Astrocyte of the cerebellum (primary cell): ENCODE data around the gene CDKL2.
A peak's percentile ranks its signal among the peaks of the same experiment; 100 is the strongest.
"Not testable (repeated sequence)": the region's sequence is repeated elsewhere in the genome, so short reads cannot be mapped to it uniquely, and the experiment has no call there.

Source experiments
- DNase-seq: peaks from one replicate; pipeline ENCODE4 v3.0.0-alpha.2; 2011; ENCODE audit warnings: low read depth
- H3K4me3 ChIP-seq: 2 replicates; pipeline ENCODE4 v1.5.1; 2011; ENCODE audit warnings: mild to moderate bottlenecking, low read depth, low read length, moderate library complexity
- CTCF ChIP-seq: IDR thresholded peaks from 2 replicates; pipeline ENCODE4 v1.5.1; 2012; ENCODE audit warnings: low read length, low read depth, moderate library complexity, mild to moderate bottlenecking; ENCODE audit errors: missing control alignments
- in situ Hi-C: cut with HindIII; loops from 2 replicates; pipeline ENCODE4 v1.10.0; 2017; ENCODE audit warnings: low sequenced_read_pairs

CDKL2 gene

GRCh38 chr4:75672461-75673026, 42.2 kb upstream of the CDKL2 start:
- no peak for DNase-seq
- TF ChIP-seq CTCF: no peak
- in situ Hi-C loops: no loop called here
- H3K4me3 ChIP-seq: peak overlapping the region; percentile 98

- peak overlapping the region; percentile 98 for H3K4me3 ChIP-seq
- no peak for DNase-seq
- in situ Hi-C loops: no loop called here
- no peak for TF ChIP-seq CTCF
These were observed 41.6 kb upstream of the CDKL2 start for GRCh38 chr4:75671802-75672421.

- DNase-seq: no peak
- in situ Hi-C loops: no loop called here
- TF ChIP-seq CTCF: no peak
- no peak overlapping the region for H3K4me3 ChIP-seq
These were observed 38.3 kb upstream of the CDKL2 start for GRCh38 chr4:75668596-75668995.

- in situ Hi-C loops, DNase-seq: not testable (repeated sequence)
These were observed 37.3 kb upstream of the CDKL2 start for GRCh38 chr4:75667636-75668035.

GRCh38 chr4:75666299-75666698, 36.0 kb upstream of the CDKL2 start:
- H3K4me3 ChIP-seq: no peak overlapping the region
- no peak for TF ChIP-seq CTCF
- in situ Hi-C loops: no loop called here
- no peak for DNase-seq

More at GRCh38 chr4:75667636-75668035, 37.3 kb upstream of the CDKL2 start:
- H3K4me3 ChIP-seq: not testable (repeated sequence)

GRCh38 chr4:75664604-75665003, 34.3 kb upstream of the CDKL2 start:
- H3K4me3 ChIP-seq, DNase-seq, in situ Hi-C loops: not testable (repeated sequence)

- TF ChIP-seq CTCF: no peak
- H3K4me3 ChIP-seq: no peak overlapping the region
- DNase-seq: no peak
- in situ Hi-C loops: no loop called here
These were observed 32.3 kb upstream of the CDKL2 start for GRCh38 chr4:75662626-75663025.
